Activated T-cell treated with anti-CD3 and anti-CD28 coated beads, Interleukin-2, amount 50 U/mL, for 72 hours (primary cell): ENCODE results near the gene SERINC2. TPM values are rescaled to one million over a fixed set of nuclear protein-coding genes. Genes with fewer than 3 reads are reported as not detected.
"Not testable (repeated sequence)": the region's sequence is repeated elsewhere in the genome, so short reads cannot be mapped to it uniquely, and the experiment has no call there.

ENCODE experiments used
- ATAC-seq, 2 donors: fragments of 150-1000 bp; cut with Tn5 transposase; replicated peaks in 1 of 2; 2 replicates each; pipeline ENCODE4 v1.10.0; 2021; ENCODE audit warnings: moderate library complexity in 2 of 2, mild to moderate bottlenecking in 1 of 2
- DNase-seq, 2 donors: peaks; one replicate each; pipeline ENCODE4 v3.0.0; 2021 to 2022; ENCODE audit warnings: mixed read lengths in 1 of 2
- H3K27ac Mint-ChIP-seq: one replicate; pipeline ENCODE4 v1.8.0; 2022; ENCODE audit warnings: mild to moderate bottlenecking, moderate library complexity, mixed read lengths
- H3K27me3 Mint-ChIP-seq: one replicate; pipeline ENCODE4 v1.8.0; 2022; ENCODE audit warnings: low read depth, mixed read lengths
- H3K36me3 Mint-ChIP-seq, 2 donors: one replicate each; pipeline ENCODE4 v1.8.0; 2022; ENCODE audit warnings: mixed read lengths in 2 of 2, mild to moderate bottlenecking in 1 of 2; ENCODE audit not compliant: insufficient read depth in 2 of 2
- H3K4me1 Mint-ChIP-seq: one replicate; pipeline ENCODE4 v1.8.0; 2022; ENCODE audit warnings: low read depth, mixed read lengths
- H3K4me3 Mint-ChIP-seq, 2 donors: one replicate each; pipeline ENCODE4 v1.8.0; 2022; ENCODE audit warnings: mild to moderate bottlenecking in 2 of 2, mixed read lengths in 2 of 2, moderate library complexity in 2 of 2
- H3K9me3 Mint-ChIP-seq, 2 donors: one replicate each; pipeline ENCODE4 v1.8.0; 2022; ENCODE audit warnings: mixed read lengths in 2 of 2
- total RNA-seq, 2 donors: library from RNA; stranded (reverse); gene quantifications; one replicate each; pipeline ENCODE4 v1.2.3, GENCODE V29; 2022

The SERINC2 gene
- total RNA-seq, 2 donors from 2014 or later = 0.23 to 0.31 TPM

DNA sequence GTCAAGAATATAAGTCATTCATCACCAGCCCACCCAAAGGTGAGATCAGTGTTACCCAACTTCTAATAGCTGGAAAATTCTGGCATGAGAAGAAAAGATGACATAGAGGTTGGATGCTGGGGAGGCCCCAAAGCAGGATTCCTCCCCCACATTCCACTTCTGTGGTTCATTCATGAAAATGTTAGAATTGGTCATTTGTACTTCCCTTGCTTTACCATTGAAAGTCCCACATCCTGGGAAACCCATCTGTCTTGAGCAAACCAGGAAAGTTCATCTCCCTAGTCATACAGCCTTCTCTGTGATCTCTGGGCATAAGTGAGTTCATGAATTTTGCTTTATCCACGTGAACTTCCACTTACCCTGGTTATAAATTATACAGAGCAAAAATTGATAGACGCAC lies 66.8 kb downstream of the SERINC2 start:
- ATAC-seq (no peak), DNase-seq (no peak)
- Mint-ChIP-seq H3K27ac (no peak overlapping the region), H3K4me1 (no peaks in the 10 kb centered on the region), H3K9me3 (peaks cover 2% of the 10 kb centered on the region in 2 donors), H3K4me3 (no peak overlapping the region), H3K27me3 (no peaks in the 10 kb centered on the region), H3K36me3 (peaks cover 0 to 2% of the 10 kb centered on the region in 2 donors)

DNA sequence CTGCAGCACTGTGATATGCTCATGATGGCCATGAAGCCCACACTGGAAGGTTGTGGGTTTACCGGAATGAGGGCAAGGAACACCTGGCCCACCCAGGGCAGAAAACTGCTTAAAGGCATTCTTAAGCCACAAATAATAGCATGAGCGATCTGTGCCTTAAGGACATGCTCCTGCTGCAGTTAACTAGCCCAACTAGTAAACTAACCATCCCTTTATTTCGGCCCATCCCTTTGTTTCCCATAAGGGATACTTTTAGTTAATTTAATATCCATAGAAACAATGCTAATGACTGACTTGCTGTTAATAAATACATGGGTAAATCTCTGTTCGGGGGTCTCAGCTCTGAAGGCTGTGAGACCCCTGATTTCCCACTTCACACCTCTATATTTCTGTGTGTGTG lies 67.4 kb downstream of the SERINC2 start:
- H3K36me3 Mint-ChIP-seq = not testable (repeated sequence)

DNA sequence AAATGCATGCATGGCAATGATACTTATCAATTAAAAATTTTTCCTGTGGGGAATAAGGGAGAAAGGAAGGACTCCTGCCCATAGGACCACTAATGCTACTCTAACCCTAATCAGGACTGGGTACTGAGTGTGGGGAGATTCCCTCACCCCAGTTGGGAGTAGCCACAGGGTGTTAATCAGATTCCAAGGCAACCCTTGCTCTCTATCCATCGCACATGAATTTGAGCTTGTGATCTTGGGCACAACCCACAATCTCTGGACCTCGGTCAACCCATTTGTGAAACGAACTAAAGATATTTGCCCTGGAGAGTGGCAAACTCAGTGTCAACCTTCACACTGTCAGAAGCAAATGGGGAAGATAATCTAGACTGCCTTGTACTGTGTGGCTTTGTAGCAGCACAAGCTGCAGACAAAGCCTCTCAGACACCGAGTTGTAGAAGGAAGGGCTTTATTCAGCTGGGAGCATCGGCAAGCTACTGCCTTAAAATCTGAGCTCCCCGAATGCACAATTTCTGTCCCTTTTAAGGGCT lies 69.5 kb downstream of the SERINC2 start:
- H3K4me3 Mint-ChIP-seq = no peak overlapping the region
- no peak overlapping the region for H3K27ac Mint-ChIP-seq
- ATAC-seq (no peak), DNase-seq (no peak)
- peaks cover 12% of the 10 kb centered on the region for H3K4me1 Mint-ChIP-seq
- H3K9me3 Mint-ChIP-seq = peaks cover 4 to 8% of the 10 kb centered on the region in 2 donors
- H3K27me3 Mint-ChIP-seq = no peaks in the 10 kb centered on the region
- peaks cover 4% of the 10 kb centered on the region in 2 donors for H3K36me3 Mint-ChIP-seq

More for the DNA sequence above, 67.4 kb downstream of the SERINC2 start:
- not testable (repeated sequence) for H3K4me1 Mint-ChIP-seq, DNase-seq, H3K9me3 Mint-ChIP-seq, H3K4me3 Mint-ChIP-seq, H3K27ac Mint-ChIP-seq, H3K27me3 Mint-ChIP-seq, ATAC-seq

DNA sequence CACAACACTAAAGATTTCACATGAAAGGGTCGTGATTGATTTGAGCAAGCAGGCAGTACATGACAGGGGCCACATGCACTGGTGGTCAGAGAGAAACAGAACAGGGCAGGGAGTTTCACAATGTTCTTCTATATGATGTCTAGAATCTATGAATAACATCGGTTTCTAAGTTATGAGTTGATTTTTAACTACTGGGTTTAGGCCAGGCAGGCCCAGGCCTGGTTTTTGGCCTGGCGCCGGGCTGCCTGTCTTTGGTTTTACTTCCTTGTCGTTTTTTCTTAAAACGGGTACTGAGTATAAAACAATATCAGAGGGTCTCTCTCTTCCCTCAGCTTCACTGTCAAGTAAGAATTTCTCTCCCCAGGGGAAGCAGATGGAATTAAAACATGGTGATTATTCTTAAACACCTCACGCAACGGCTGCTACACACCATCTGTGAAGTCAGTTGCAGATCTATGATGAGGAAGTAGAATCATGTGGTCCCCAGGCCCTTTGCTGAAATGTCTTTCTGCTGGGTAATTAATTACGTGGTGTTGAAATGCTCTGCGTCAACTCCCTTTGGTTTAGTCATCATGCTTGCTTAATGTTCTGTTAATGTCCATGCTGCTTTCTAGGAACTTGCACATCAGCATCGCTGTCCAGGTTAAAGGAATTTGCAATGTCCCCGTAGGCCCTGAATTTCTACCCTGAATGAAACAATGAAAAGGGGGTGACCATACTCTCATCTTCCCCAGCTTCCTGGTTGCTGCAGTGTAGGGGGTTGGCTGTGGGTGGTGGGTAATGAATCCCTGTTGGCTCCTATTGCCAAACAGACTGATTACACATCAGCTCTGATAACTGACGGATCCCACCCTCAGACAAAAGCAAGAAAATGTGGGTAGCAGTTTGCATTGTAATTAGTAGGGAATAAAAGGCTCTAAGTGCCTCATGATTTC lies 70.3 kb downstream of the SERINC2 start:
- Mint-ChIP-seq H3K9me3 (peaks cover 4 to 8% of the 10 kb centered on the region in 2 donors), H3K27ac (no peak overlapping the region), H3K36me3 (peaks cover 4% of the 10 kb centered on the region in 2 donors), H3K4me3 (no peak overlapping the region), H3K27me3 (no peaks in the 10 kb centered on the region), H3K4me1 (peaks cover 19% of the 10 kb centered on the region)
- ATAC-seq (no peak), DNase-seq (no peak)

Other genes with a start within 250 kb of the SERINC2 start
- gene NKAIN1, start 173.3 kb upstream of the SERINC2 start, total RNA-seq = not detected
- 100 to 1,000 TPM in 1 of 2 donors, 10 to 100 TPM in 1; 85.3 to 101 TPM for gene SNRNP40, start 116.4 kb upstream of the SERINC2 start, total RNA-seq
- gene ZCCHC17, start 116.2 kb upstream of the SERINC2 start, total RNA-seq = 10 to 100 TPM; 26.1 to 27.3 TPM
- not detected for gene FABP3, start 40.1 kb upstream of the SERINC2 start, total RNA-seq
- not detected for gene TINAGL1, start 163.3 kb downstream of the SERINC2 start, total RNA-seq
- not detected for gene HCRTR1, start 204.5 kb downstream of the SERINC2 start, total RNA-seq
- 10 to 100 TPM; 55.1 to 63.1 TPM for gene PEF1, start 231.7 kb downstream of the SERINC2 start, total RNA-seq